ENCODE measurements around the gene HSPG2. TPM values are rescaled to one million over a fixed set of nuclear protein-coding genes. Genes with fewer than 3 reads are reported as not detected.

Gene HSPG2
- total and polyA plus RNA-seq, 2 experiments from 2014 or later, result 72.4 to 81.2 TPM

GRCh38 chr1:21816602-21817302 is 120.4 kb downstream of the HSPG2 start:
- peak; percentile 69 for DNase-seq (ENCODE audit: low spot score)
- H4K20me1 ChIP-seq (ENCODE audit: insufficient read depth, poor library complexity, severe bottlenecking), result no peaks in the 10 kb centered on the region
- no peaks in the 10 kb centered on the region for H3K36me3 ChIP-seq (replicated peaks; ENCODE audit: insufficient read depth, low read depth)
- peak overlapping the region; percentile 71 for H3K27ac ChIP-seq
- H3K27me3 ChIP-seq, result no peaks in the 10 kb centered on the region
- H3K9me2 ChIP-seq (replicated peaks; ENCODE audit: insufficient read depth), result no peaks in the 10 kb centered on the region
- no peak overlapping the region for H2AFZ ChIP-seq
- no peaks in the 10 kb centered on the region for H3K4me1 ChIP-seq (ENCODE audit: insufficient read depth)
- TF ChIP-seq EZH2 (IDR thresholded peaks at IDR 0.05; ENCODE audit: borderline replicate concordance) (no peak), EZH2phosphoT487 (IDR thresholded peaks at IDR 0.05; ENCODE audit: low read depth, severe bottlenecking, unreplicated experiment) (no peak)
- TF ChIP-seq, protein P1, sequence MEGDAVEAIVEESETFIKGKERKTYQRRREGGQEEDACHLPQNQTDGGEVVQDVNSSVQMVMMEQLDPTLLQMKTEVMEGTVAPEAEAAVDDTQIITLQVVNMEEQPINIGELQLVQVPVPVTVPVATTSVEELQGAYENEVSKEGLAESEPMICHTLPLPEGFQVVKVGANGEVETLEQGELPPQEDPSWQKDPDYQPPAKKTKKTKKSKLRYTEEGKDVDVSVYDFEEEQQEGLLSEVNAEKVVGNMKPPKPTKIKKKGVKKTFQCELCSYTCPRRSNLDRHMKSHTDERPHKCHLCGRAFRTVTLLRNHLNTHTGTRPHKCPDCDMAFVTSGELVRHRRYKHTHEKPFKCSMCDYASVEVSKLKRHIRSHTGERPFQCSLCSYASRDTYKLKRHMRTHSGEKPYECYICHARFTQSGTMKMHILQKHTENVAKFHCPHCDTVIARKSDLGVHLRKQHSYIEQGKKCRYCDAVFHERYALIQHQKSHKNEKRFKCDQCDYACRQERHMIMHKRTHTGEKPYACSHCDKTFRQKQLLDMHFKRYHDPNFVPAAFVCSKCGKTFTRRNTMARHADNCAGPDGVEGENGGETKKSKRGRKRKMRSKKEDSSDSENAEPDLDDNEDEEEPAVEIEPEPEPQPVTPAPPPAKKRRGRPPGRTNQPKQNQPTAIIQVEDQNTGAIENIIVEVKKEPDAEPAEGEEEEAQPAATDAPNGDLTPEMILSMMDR (IDR thresholded peaks at IDR 0.05; ENCODE audit: poor library complexity), result no peak
- H3K4me2 ChIP-seq, result no peak overlapping the region
- H3K79me2 ChIP-seq, result no peaks in the 10 kb centered on the region
- 71% methylated on average over 8 of the region's 8 CpGs for WGBS (ENCODE audit: low lambda C conversion rate, missing lambda C conversion rate)
- H3K9me3 ChIP-seq (ENCODE audit: low read depth), result no peaks in the 10 kb centered on the region
- no peak overlapping the region for H3K4me3 ChIP-seq

DNA sequence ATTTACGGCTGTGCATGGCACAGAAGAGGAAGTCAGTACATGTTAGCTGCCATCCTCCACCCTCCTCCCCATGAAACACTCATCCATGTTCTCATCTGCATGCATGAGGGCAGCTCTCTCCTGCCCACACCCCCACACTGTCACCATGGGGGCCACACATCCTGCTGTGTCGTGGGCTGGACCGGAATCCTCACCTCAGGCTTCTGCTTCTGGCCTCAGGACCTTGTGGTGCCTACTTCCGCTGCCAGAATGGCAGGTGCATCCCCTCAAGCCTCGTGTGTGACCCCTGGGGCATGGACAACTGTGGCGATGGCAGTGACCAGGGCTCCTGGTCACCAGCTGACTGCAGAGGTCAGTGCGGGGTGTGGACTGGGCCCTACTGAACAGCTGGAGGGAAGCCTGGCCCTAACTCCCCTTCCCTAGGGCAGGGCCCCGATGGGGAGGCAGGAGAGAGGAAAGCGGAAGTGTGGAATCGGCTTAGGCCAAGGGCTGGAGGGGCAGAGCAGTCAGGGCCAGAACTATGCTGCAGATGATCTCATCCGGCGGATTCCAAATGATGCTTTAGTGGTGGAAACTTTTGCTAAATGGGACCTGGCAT is 121.3 kb downstream of the HSPG2 start:
- no peaks in the 10 kb centered on the region for H3K79me2 ChIP-seq
- no peaks in the 10 kb centered on the region for H4K20me1 ChIP-seq (ENCODE audit: insufficient read depth, poor library complexity, severe bottlenecking)
- H3K36me3 ChIP-seq (replicated peaks; ENCODE audit: insufficient read depth, low read depth), result no peaks in the 10 kb centered on the region
- no peak for TF ChIP-seq EZH2 (IDR thresholded peaks at IDR 0.05; ENCODE audit: borderline replicate concordance)
- TF ChIP-seq EZH2phosphoT487 (IDR thresholded peaks at IDR 0.05; ENCODE audit: low read depth, severe bottlenecking, unreplicated experiment), result no peak
- TF ChIP-seq, protein P1 (IDR thresholded peaks at IDR 0.05; ENCODE audit: poor library complexity), result no peak
- DNase-seq (ENCODE audit: low spot score), result no peak
- H2AFZ ChIP-seq, result no peak overlapping the region
- H3K27me3 ChIP-seq, result no peaks in the 10 kb centered on the region
- 95% methylated on average over 12 of the region's 12 CpGs for WGBS (ENCODE audit: low lambda C conversion rate, missing lambda C conversion rate)
- no peaks in the 10 kb centered on the region for H3K4me1 ChIP-seq (ENCODE audit: insufficient read depth)
- no peaks in the 10 kb centered on the region for H3K9me3 ChIP-seq (ENCODE audit: low read depth)
- no peak overlapping the region for H3K27ac ChIP-seq
- H3K4me3 ChIP-seq, result no peak overlapping the region
- no peak overlapping the region for H3K4me2 ChIP-seq
- H3K9me2 ChIP-seq (replicated peaks; ENCODE audit: insufficient read depth), result no peaks in the 10 kb centered on the region

DNA sequence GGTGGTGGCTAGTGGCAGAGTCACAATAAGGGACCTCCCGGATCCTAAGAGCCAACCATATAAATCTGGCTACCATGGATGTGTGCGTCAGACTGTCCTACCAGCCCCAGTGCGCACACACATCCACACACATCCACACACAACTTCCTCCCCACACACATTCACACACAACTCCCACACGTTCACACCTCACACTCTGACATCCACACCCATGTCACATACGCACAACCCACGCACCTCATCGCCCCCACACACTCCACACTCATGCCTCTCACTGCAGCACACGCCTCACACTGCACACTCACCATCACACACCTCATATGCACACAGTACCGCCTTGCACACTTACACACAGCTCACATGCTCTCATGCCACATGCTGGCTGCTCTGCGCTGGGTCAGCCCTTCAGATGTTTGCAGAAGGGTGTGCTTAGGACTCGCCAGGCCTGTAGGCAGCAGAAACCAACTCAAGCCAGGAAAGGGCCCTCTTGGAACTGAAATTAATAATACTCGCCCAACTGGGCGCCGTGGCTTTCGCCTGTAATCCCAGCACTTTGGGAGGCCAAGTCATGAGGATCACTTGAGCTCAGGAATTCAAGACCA is 122.0 kb downstream of the HSPG2 start:
- Histone ChIP-seq H3K27ac (no peak overlapping the region), H2AFZ (no peak overlapping the region), H3K4me1 (ENCODE audit: insufficient read depth) (no peaks in the 10 kb centered on the region), H3K79me2 (no peaks in the 10 kb centered on the region), H4K20me1 (ENCODE audit: insufficient read depth, poor library complexity, severe bottlenecking) (no peaks in the 10 kb centered on the region), H3K27me3 (no peaks in the 10 kb centered on the region), H3K9me3 (ENCODE audit: low read depth) (no peaks in the 10 kb centered on the region), H3K36me3 (replicated peaks; ENCODE audit: insufficient read depth, low read depth) (no peaks in the 10 kb centered on the region), H3K9me2 (replicated peaks; ENCODE audit: insufficient read depth) (no peaks in the 10 kb centered on the region), H3K4me2 (no peak overlapping the region), H3K4me3 (no peak overlapping the region)
- 95% methylated on average over 15 of the region's 15 CpGs for WGBS (ENCODE audit: low lambda C conversion rate, missing lambda C conversion rate)
- no peak for DNase-seq (ENCODE audit: low spot score)
- TF ChIP-seq, protein P1 (IDR thresholded peaks at IDR 0.05; ENCODE audit: poor library complexity), result no peak
- TF ChIP-seq EZH2phosphoT487 (IDR thresholded peaks at IDR 0.05; ENCODE audit: low read depth, severe bottlenecking, unreplicated experiment) (no peak), EZH2 (IDR thresholded peaks at IDR 0.05; ENCODE audit: borderline replicate concordance) (no peak)
